DMS 273 treated with DMSO at 0.1 percent for 48 hours (cell line): ENCODE results near the gene STX8.
"Not testable (repeated sequence)": the region's sequence is repeated elsewhere in the genome, so short reads cannot be mapped to it uniquely, and the experiment has no call there.

Experiments
- DNase-seq: peaks from one replicate; lab custom pipeline; 2025; lab: John Stamatoyannopoulos, UW

Gene STX8

DNA sequence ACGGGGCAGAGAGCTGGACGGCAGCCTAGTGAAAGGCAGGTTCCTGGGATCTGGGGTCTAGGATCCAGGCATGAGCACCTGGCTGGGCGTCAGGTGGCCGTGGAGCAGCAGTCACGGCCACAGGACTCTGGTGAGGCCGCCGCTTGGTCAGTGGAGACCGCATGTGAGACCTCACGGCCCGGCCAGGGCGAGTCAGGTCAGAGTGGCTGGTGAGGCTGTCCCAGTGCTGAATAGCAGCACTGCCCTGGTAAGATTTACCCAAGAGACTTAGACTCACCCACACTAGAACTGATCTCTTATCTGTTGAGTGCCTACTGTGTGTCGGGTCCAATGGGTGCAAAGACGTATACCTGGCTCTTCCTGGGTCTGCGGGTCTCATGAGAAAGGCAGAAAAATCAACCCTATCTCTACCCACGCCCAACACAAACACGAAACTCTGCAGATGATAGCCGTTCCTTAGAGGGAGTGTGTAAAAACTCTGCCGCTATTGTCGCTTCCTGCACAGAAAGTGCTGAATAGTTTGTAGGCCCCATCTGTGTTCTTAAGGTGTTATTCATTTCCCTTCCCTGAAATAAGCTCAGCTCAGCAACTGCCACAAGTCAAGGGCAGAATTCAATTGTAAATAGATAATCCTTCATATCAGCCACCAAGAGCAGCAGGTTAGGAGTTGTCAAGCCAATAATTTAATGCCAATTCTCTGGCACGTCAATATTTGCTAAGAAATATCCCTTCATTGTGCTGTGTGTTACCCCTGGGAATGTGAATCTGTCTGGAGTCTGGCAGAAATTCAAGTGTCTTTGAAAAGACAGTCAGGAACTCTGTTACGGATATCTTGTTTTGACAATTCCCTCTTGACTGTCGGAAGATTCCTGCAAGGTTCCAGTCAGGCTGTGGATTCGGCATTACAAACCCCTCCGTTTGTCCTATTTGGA lies 314.3 kb downstream of the STX8 start:
- DNase-seq = no peak

GRCh38 chr17:9259419-9259818 lies 316.2 kb downstream of the STX8 start:
- DNase-seq = no peak

GRCh38 chr17:9258115-9259015 lies 317.3 kb downstream of the STX8 start:
- no peak for DNase-seq

DNA sequence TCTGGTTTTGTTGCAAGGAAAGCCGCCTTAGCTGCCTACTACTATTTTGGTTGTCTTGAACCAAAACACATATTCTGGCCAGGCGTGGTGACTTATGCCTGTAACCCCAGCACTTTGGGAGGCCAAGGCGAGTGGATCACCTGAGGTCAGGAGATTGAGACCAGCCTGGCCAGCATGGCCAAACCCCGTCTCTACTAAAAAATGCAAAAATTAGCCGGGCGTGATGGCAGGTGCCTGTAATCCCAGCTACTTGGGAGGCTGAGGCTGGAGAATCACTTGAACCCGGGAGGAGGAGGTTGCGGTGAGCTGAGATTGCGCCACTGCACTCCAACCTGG lies 318.0 kb downstream of the STX8 start:
- not testable (repeated sequence) for DNase-seq

DNA sequence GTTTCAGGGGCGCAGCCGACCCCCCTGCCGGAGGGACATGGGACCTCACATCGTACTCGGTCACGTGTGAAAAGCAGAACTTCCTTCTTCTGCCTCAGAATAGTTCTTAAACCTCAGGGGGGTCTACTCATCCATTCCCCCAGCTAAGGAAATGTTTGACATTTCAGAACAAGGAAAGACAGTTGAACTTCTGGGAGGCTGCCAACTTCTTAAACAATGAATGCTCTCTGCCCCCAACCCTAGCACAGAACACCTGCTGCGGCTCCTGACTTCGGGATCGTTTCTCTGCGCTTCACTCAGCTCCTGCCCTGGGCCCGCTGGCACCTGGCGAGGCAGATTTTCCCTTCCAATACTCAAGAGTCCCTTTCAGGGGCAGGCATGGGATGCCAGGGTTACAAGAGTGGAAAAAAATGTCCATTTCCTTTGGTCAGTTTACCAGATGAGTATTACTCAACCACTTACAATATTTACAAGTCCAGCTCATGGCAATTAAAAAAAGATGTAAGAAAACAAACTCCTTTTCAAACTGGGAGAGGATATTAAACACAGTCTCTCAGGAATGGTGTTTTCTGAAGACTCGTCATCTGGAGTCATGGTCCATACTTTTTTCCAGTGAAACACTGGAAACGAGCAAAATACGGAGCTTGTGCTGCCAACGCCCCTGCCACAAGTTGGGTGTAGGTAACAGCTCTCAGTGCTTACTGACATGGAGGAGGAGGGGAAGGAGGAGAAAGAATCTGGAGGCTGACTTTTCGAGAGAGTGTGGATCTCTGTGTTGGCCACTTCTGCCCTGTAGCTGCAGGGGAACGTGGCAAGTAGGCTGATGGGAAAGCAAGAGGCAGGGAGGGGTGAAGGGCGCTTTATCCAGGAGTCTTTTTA lies 318.6 kb downstream of the STX8 start:
- no peak for DNase-seq

DNA sequence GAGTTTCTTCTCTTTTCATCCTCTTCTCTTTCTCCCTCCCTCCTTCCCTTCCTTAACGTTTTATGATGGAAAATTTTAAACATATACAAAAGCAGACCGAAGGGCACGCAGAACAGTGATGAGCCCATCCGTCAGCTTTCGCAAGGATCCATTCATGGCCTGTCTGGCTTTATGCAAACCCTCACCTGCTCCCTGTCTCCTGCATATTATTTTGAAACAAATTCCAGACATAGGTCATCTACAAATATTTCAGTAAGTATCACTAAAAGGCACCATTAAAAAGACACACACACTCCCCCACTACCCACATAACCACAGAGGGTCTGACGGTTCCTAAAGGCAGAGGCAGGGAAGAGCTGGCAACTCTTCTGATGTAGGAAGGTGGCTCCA lies 319.3 kb downstream of the STX8 start:
- DNase-seq = no peak

- DNase-seq = no peak
Observed at GRCh38 chr17:9255833-9256232, 319.8 kb downstream of the STX8 start.

DNA sequence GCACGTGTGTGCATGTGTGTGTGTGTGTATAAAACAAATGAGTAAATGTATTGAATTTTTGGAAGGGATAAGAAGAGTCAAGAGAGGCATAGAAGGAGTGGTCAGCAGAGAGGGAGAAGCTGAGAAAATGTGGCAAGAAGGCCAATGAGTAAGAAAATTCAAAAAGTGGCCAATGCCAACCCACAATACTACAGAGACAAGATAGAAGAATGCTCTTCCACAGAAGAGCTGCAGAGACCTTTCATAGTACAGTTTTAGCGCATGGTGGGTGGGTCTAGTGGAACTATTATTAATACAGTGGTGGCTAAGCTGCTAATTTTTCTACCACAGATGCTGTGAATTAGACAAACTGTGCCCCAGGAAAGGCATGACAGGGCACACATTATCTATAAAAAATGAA lies 320.8 kb downstream of the STX8 start:
- DNase-seq = no peak

GRCh38 chr17:9253308-9253707 lies 322.3 kb downstream of the STX8 start:
- no peak for DNase-seq

DNA sequence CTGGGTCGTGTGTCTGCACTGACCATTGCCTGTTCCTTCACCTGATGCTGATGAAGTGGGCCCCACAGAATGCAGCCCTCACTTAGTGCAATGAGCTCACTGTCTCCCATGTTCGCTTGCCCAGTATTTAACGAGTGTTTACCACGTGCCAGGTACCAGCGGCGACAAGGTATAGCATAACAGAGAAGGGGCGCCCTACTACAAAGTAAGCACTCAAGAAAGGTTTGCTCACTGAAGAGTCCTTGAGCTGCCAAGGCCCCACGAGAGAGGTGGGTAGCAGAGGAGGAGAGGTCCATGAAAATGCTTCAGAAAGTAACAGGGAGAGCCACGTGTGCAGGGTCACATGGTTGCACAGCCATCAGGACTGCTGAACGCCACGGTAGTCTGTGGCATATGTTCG lies 324.3 kb downstream of the STX8 start:
- DNase-seq = no peak

DNA sequence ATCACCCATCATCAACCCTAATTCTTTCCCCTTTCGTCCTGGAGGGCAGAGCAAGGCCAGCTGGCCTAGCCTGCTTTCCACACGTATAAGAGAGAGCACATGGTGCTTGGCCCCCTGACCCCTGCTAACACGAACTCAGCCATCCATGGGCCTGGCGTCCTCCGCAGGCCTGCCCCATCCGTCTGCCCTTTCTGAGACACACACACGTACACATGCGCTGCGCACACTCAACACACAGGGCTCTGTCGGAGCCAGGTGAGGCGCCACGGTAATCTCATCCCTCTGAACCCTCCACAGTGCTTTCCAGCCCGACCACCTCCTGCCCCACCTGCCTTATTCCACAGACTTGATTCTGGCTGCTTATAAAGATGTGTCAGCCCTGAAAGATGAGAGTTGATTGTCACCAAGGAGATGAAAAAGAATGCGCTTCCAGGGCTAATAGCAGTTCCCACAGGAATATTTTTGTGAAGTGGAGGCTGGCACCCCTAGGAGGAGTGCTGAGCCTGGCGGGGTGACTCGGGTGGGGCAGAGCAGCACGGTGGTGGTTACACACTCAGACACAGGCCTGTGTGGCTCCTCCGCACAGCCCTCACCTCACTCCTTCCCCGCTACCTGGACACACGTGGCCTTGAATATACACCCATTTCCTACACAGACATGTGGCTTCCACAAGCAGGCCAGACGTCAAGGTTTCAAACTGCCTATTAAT lies 326.2 kb downstream of the STX8 start:
- no peak for DNase-seq

DNA sequence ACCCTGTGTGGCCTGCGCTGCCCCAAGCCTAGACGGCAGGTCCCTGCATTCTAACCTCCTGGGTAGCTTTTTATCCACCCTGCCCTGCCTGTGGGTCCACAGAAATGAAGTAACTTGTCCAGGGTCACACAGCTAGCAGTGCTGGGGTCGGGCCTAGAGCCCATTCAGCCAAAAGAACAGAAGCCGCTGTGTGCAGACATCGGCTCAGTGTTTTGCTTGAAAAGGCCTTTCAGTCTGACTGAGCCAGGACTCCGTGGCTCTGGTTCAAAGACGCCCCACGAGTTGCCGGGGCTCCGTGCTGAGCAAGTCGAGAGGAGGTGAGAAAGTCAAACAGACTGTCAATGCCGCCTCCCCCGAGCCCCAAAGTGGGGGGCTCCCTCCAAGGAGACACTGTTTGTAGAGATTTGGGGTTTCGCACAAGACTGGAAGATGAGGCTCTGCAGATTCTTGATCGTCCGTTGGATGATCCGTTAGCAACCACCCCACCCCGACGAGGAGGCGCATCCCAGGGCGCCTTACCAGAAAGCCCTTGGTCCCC lies 328.1 kb downstream of the STX8 start:
- no peak for DNase-seq

GRCh38 chr17:9244066-9245052 lies 331.3 kb downstream of the STX8 start:
- no peak for DNase-seq

DNA sequence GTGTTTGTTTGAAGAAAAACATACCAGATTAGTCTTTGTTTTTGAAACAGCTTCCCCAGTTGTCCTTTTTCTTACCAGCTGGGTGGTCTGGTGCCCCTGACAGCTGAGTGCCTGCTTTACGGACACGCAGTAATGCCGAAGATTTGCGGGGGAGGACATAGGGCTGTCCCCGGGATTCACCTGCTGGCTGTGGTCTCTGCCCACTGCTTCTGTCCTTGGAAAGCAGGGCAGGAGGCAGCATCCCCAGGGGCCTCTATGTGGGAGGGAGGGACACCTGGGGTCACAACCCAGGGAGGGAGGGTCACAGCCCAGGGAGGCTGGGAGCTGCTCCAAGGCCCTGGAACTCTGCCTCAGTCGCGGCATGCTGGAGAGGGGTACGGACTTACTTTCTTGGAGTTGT lies 332.6 kb downstream of the STX8 start:
- no peak for DNase-seq

DNA sequence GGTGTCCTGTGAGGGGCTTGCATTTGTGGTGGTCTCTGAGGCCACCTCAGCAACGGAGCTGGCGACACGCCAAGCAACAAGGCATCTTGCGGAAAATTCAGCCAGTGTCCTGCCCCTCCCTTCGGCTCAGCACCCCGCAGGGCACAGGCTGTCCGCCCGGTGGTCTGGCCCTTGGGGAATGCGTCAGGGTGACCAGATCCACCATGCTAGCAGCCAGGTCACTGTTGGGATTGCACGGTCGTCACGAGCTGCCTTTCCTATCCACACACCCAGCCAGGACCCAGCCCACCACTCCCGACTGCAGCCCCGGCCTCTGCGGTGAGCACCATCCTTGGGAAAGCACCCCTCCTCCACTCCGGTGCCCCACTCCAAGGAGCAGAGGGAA lies 333.1 kb downstream of the STX8 start:
- DNase-seq = no peak

DNA sequence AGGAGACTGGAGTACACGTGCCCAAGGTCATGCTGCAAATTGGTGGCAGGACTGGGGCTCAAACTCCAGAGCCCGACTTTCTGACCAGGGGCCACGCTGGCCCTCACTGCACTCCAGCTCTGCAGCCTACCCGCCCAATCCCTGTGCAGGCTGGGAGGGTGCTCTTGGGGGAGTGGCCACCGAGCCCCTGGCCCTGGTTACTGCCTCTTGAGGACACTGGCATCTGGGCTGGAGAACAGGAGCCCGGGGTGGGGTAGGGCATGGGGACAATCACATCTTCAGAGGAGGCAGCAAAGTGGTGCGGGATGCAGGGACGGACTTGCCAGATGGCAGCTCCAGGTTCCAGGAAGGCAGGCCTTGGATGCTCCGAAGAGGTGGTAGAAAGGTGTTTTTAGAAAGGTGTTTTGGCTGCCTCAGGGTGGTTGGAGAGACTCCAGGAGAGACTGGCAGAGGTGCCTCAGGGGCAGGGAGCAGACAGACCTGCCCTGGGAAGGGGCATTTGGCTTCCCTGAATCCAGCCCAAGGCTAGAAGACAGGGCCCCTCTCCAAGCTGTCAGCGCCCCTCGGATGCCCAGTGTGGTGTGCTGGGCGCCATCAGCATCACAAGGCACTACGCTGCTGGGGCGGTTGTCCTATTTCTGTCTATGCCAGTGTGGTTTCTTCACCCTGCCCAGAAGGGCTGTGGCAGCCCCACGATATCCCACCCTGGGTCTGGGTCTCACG lies 333.7 kb downstream of the STX8 start:
- DNase-seq = no peak

DNA sequence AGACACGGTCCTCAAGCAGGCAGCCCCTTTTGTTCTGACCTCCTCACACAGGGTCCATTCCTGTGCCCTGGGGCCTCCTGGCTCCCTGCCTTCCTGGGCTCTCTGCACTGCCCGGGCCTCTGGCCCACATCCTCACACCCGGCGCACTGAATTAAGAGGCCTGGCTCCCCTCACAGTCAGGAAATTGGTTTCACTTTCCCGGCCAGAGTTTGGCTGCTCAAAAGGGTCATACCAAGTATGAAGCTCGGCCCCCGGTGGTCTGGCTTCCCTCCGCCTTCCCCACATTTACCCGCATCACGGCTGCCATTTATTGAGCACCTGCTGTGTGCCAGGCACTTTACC lies 334.3 kb downstream of the STX8 start:
- DNase-seq = no peak

DNA sequence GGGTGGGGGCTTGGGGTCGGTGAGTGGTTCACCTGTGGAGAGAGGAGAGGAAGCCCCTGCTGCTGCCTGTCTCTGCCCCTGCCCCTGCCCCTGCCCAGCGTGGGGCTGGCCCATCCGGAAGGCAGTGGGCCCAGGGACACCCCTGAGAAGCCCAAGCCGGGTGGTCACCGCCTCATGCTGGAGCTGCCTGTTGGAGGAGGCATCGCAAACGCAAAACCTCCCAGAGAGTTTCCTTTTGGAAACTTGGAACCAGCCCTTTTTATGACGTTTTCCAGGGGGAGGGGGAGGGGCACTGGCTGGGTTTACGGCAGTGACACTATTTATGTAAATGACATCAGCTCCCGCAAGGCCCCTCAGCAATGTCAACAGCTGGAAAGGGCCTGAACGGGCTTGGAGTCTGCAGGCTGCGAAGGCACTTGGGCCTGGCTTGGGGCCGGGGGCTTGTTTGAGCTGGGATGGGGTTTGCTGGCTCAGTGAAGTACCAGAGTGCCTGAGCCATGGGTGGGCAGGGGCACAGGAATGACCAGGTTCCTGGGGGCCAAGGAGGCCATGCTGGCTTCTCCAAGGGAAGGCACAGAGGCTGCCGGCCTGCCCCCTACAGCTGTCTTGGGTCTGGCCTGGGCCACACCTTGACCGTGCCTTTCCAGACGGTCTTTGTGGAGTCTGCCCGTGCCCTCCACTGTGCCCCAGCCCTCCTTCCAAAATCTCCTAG lies 334.8 kb downstream of the STX8 start:
- no peak for DNase-seq
